ENCODE measurements around the gene TRIM13.
A peak's percentile ranks its signal among the peaks of the same experiment; 100 is the strongest.

DNA sequence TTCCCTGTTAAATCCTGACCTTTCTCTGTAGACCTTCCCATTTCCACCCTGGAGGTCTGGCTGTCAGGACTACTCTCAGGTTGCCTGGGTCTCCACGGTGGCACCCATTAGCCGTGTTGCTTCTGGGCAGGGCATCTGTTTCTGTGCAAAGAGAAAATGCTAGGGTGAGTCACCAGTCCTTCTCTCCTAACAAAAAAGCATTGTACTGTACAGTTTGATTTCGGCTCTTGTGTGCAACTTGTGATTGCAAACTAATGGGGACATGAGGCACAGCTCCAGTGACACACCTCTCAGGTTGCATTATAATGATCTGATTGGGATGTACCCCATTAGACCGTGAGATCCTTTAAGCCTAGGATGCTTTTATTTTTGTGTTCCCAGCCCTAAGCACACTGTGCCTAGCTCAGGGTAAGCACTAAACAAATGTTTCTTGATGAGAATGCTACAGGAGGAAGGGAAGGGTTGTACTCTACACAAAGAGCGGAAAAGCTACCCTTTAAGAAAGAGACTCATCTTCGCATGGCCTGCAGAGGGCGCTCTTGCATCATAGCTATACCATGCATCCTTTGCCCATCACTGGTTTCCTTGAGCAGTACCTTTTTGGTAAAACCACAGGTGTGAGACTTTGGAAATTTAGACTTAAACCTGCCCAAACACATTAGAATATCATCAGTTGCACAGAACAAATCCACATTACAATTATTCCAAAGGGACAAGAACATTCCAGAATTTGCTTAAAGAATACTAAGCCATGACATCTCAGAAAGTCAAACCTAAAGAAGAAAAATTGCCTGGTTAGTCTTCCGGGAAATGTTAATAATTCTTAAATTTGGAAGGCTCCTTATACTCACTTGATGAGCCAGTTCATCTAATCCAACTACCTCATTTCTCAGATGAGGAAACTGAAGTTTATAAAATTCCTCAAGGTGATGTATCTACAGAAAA lies 20.3 kb upstream of the TRIM13 start:
- TF ChIP-seq, protein P1, sequence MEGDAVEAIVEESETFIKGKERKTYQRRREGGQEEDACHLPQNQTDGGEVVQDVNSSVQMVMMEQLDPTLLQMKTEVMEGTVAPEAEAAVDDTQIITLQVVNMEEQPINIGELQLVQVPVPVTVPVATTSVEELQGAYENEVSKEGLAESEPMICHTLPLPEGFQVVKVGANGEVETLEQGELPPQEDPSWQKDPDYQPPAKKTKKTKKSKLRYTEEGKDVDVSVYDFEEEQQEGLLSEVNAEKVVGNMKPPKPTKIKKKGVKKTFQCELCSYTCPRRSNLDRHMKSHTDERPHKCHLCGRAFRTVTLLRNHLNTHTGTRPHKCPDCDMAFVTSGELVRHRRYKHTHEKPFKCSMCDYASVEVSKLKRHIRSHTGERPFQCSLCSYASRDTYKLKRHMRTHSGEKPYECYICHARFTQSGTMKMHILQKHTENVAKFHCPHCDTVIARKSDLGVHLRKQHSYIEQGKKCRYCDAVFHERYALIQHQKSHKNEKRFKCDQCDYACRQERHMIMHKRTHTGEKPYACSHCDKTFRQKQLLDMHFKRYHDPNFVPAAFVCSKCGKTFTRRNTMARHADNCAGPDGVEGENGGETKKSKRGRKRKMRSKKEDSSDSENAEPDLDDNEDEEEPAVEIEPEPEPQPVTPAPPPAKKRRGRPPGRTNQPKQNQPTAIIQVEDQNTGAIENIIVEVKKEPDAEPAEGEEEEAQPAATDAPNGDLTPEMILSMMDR (IDR thresholded peaks at IDR 0.05): peak; percentile 85 to 90 (median 89)
- no peak for TF ChIP-seq POLR2A (IDR thresholded peaks at IDR 0.05)
